HEK293 (cell line): ENCODE data around the gene ENC1.

ENCODE experiments used
- HOXD13 ChIP-seq: sonication (generic); formaldehyde crosslinking; IDR thresholded peaks from 2 replicates; pipeline ENCODE4 v1.8.0; 2022; ENCODE audit warnings: missing genetic modification reagents, borderline replicate concordance
- MEIS1 ChIP-seq: sonication (generic); formaldehyde crosslinking; IDR thresholded peaks from 2 replicates; pipeline ENCODE4 v1.8.1; 2022; ENCODE audit warnings: missing genetic modification reagents, mild to moderate bottlenecking, borderline replicate concordance
- PBX3 ChIP-seq: sonication (generic); formaldehyde crosslinking; IDR thresholded peaks from 2 replicates; pipeline ENCODE4 v1.8.1; 2022; ENCODE audit warnings: mild to moderate bottlenecking, moderate library complexity, missing genetic modification reagents
- RBAK ChIP-seq: fragments of 450-650 bp; formaldehyde crosslinking; IDR thresholded peaks from 2 replicates; pipeline ENCODE4 v1.5.1; 2016; ENCODE audit warnings: missing biosample characterization, missing genetic modification characterization
- REST ChIP-seq: fragments of 450-650 bp; formaldehyde crosslinking; IDR thresholded peaks from 2 replicates; pipeline ENCODE4 v1.5.1; 2016; ENCODE audit warnings: missing biosample characterization, missing genetic modification characterization
- SETDB1 ChIP-seq: IDR thresholded peaks from one replicate; pipeline ENCODE4 v1.6.1; 2017; ENCODE audit warnings: mild to moderate bottlenecking, low read length, moderate library complexity, mixed read lengths; ENCODE audit not compliant: insufficient read length
- WT1 ChIP-seq: fragments of 450-650 bp; formaldehyde crosslinking; IDR thresholded peaks from 2 replicates; pipeline ENCODE4 v1.5.1; 2016; ENCODE audit warnings: missing biosample characterization, missing genetic modification characterization
- YY1 ChIP-seq: fragments of 450-650 bp; formaldehyde crosslinking; IDR thresholded peaks from 2 replicates; pipeline ENCODE4 v1.5.1; 2018; ENCODE audit warnings: missing biosample characterization, missing genetic modification characterization
- ZBTB11 ChIP-seq: fragments of 450-650 bp; formaldehyde crosslinking; conservative IDR thresholded peaks from 2 replicates; pipeline ENCODE4 v1.5.1; 2016; ENCODE audit warnings: low read depth, missing biosample characterization, missing genetic modification characterization
- ZBTB17 ChIP-seq: fragments of 450-650 bp; formaldehyde crosslinking; IDR thresholded peaks from 2 replicates; pipeline ENCODE4 v1.5.1; 2016; ENCODE audit warnings: missing biosample characterization, missing genetic modification characterization
- ZBTB26 ChIP-seq: fragments of 450-650 bp; formaldehyde crosslinking; optimal IDR thresholded peaks from 2 replicates; pipeline ENCODE3; 2016; ENCODE audit warnings: missing biosample characterization, mild to moderate bottlenecking, missing genetic modification characterization
- ZNF16 ChIP-seq: fragments of 450-650 bp; formaldehyde crosslinking; IDR thresholded peaks from 2 replicates; pipeline ENCODE4 v1.5.1; 2016; ENCODE audit warnings: low read depth, missing biosample characterization, missing genetic modification characterization
- ZNF174 ChIP-seq: fragments of 450-650 bp; formaldehyde crosslinking; IDR thresholded peaks from 2 replicates; pipeline ENCODE4 v1.5.0; 2017; ENCODE audit warnings: missing biosample characterization, mild to moderate bottlenecking, missing genetic modification characterization
- ZNF211 ChIP-seq: fragments of 450-650 bp; formaldehyde crosslinking; IDR thresholded peaks from 2 replicates; pipeline ENCODE4 v1.5.1; 2016; ENCODE audit warnings: low read depth, missing biosample characterization, missing genetic modification characterization
- ZNF214 ChIP-seq: fragments of 450-650 bp; formaldehyde crosslinking; IDR thresholded peaks from 2 replicates; pipeline ENCODE4 v1.5.1; 2017; ENCODE audit warnings: missing biosample characterization, mild to moderate bottlenecking, missing genetic modification characterization, borderline replicate concordance
- ZNF223 ChIP-seq: fragments of 450-650 bp; formaldehyde crosslinking; IDR thresholded peaks from 2 replicates; pipeline ENCODE4 v1.5.1; 2016; ENCODE audit warnings: missing biosample characterization, missing genetic modification characterization
- ZNF239 ChIP-seq: fragments of 450-650 bp; formaldehyde crosslinking; IDR thresholded peaks from 2 replicates; pipeline ENCODE4 v1.5.1; 2016; ENCODE audit warnings: missing biosample characterization, missing genetic modification characterization
- ZNF248 ChIP-seq: fragments of 450-650 bp; formaldehyde crosslinking; IDR thresholded peaks from 2 replicates; pipeline ENCODE4 v1.5.1; 2017; ENCODE audit warnings: missing biosample characterization, missing genetic modification characterization
- ZNF37A ChIP-seq: fragments of 450-650 bp; IDR thresholded peaks from 2 replicates; pipeline ENCODE4 v1.5.1; 2018; ENCODE audit warnings: missing biosample characterization, missing genetic modification characterization
- ZNF510 ChIP-seq: fragments of 450-650 bp; formaldehyde crosslinking; IDR thresholded peaks from 2 replicates; pipeline ENCODE4 v1.5.1; 2018; ENCODE audit warnings: mild to moderate bottlenecking, missing genetic modification characterization, missing biosample characterization; ENCODE audit not compliant: insufficient replicate concordance
- ZNF529 ChIP-seq: fragments of 450-650 bp; formaldehyde crosslinking; IDR thresholded peaks from 2 replicates; pipeline ENCODE4 v1.5.1; 2017; ENCODE audit warnings: missing genetic modification characterization, missing biosample characterization; ENCODE audit not compliant: insufficient replicate concordance
- ZNF585B ChIP-seq: fragments of 450-650 bp; formaldehyde crosslinking; IDR thresholded peaks from 2 replicates; pipeline ENCODE4 v1.5.1; 2016; ENCODE audit warnings: missing biosample characterization, missing genetic modification characterization
- ZNF600 ChIP-seq: fragments of 450-650 bp; formaldehyde crosslinking; IDR thresholded peaks from 2 replicates; pipeline ENCODE4 v1.5.1; 2016; ENCODE audit warnings: missing biosample characterization, missing genetic modification characterization
- ZNF621 ChIP-seq: fragments of 450-650 bp; formaldehyde crosslinking; IDR thresholded peaks from 2 replicates; pipeline ENCODE4 v1.5.1; 2017; ENCODE audit warnings: missing biosample characterization, missing genetic modification characterization
- ZNF629 ChIP-seq: fragments of 450-650 bp; formaldehyde crosslinking; IDR thresholded peaks from 2 replicates; pipeline ENCODE4 v1.5.1; 2017; ENCODE audit warnings: missing biosample characterization, missing genetic modification characterization
- ZNF670 ChIP-seq: fragments of 450-650 bp; formaldehyde crosslinking; IDR thresholded peaks from 2 replicates; pipeline ENCODE4 v1.5.1; 2016; ENCODE audit warnings: missing biosample characterization, missing genetic modification characterization, low read depth
- ZNF701 ChIP-seq: fragments of 450-650 bp; formaldehyde crosslinking; IDR thresholded peaks from 2 replicates; pipeline ENCODE4 v1.5.1; 2016; ENCODE audit warnings: missing biosample characterization, missing genetic modification characterization
- ZNF792 ChIP-seq: fragments of 450-650 bp; formaldehyde crosslinking; IDR thresholded peaks from 2 replicates; pipeline ENCODE4 v1.5.1; 2016; ENCODE audit warnings: missing biosample characterization, missing genetic modification characterization
- ZNF830 ChIP-seq: fragments of 450-650 bp; IDR thresholded peaks from 2 replicates; pipeline ENCODE4 v1.5.0; 2018; ENCODE audit warnings: missing biosample characterization, missing genetic modification characterization, low read depth, mild to moderate bottlenecking, moderate library complexity
- ZNF843 ChIP-seq: fragments of 450-650 bp; formaldehyde crosslinking; IDR thresholded peaks from 2 replicates; pipeline ENCODE4 v1.5.1; 2016; ENCODE audit warnings: missing biosample characterization, missing genetic modification characterization
- ZSCAN16 ChIP-seq: fragments of 450-650 bp; formaldehyde crosslinking; IDR thresholded peaks from 2 replicates; pipeline ENCODE4 v1.5.1; 2016; ENCODE audit warnings: missing biosample characterization, missing genetic modification characterization
- ZSCAN18 ChIP-seq: fragments of 450-650 bp; formaldehyde crosslinking; IDR thresholded peaks from 2 replicates; pipeline ENCODE4 v1.5.1; 2016; ENCODE audit warnings: missing biosample characterization, missing genetic modification characterization

ENC1 gene

GRCh38 chr5:74651710-74652109 lies 11.2 kb upstream of the ENC1 start (continued):
- TF ChIP-seq ZNF585B (no peak), ZNF843 (tag by site-specific recombination) (peak; percentile 76), ZNF621 (no peak), ZNF174 (tag by site-specific recombination) (no peak), ZNF701 (tag by site-specific recombination) (no peak), ZNF214 (tag by site-specific recombination) (no peak), ZNF16 (tag by site-specific recombination) (no peak), ZNF223 (tag by site-specific recombination) (no peak), ZNF792 (no peak), RBAK (tag by site-specific recombination) (no peak), ZSCAN16 (tag by site-specific recombination) (no peak), ZNF37A (tag by site-specific recombination) (no peak), ZSCAN18 (no peak), ZNF248 (tag by site-specific recombination) (no peak), ZNF670 (tag by site-specific recombination) (no peak), REST (tag by site-specific recombination) (no peak), ZNF510 (no peak), WT1 (tag by site-specific recombination) (no peak), ZNF529 (no peak), ZNF629 (0 out of 2 replicates have a peak, but pooled peaks have one; percentile 42), MEIS1 (CRISPR knock-in tag) (no peak), ZBTB17 (tag by site-specific recombination) (peak; percentile 61), HOXD13 (no peak), SETDB1 (no peak), ZNF600 (tag by site-specific recombination) (peak; percentile 42; the same call in 1 of the 2 replicates), YY1 (tag by site-specific recombination) (no peak), ZNF830 (tag by site-specific recombination) (no peak), ZNF239 (no peak), ZBTB26 (tag by site-specific recombination) (no peak), ZBTB11 (tag by site-specific recombination) (no peak), PBX3 (CRISPR knock-in tag) (no peak), ZNF211 (no peak)
